Stimulated activated memory B cell treated with anti-CD40 and anti-IgM and Interleukin-4, amounts not matched to agents 10 μg/mL and 1 μg/mL and 100 μg/mL, for 72 hours (primary cell): ENCODE results near the gene RAB34.
"Not testable (repeated sequence)": the region's sequence is repeated elsewhere in the genome, so short reads cannot be mapped to it uniquely, and the experiment has no call there.

Experiments
- ATAC-seq: fragments of 150-1000 bp; cut with Tn5 transposase; 2 replicates; pipeline ENCODE4 v1.10.0; 2021
- H3K27ac Mint-ChIP-seq: one replicate; pipeline ENCODE4 v1.8.0; 2022; ENCODE audit warnings: mild to moderate bottlenecking, mixed read lengths
- H3K27me3 Mint-ChIP-seq: one replicate; pipeline ENCODE4 v1.8.0; 2022; ENCODE audit warnings: mixed read lengths
- H3K36me3 Mint-ChIP-seq: one replicate; pipeline ENCODE4 v1.8.0; 2022; ENCODE audit warnings: mixed read lengths
- H3K4me1 Mint-ChIP-seq: one replicate; pipeline ENCODE4 v1.8.0; 2022; ENCODE audit warnings: mixed read lengths
- H3K4me3 Mint-ChIP-seq: one replicate; pipeline ENCODE4 v1.8.0; 2022; ENCODE audit warnings: mild to moderate bottlenecking, moderate library complexity, mixed read lengths
- H3K9me3 Mint-ChIP-seq: one replicate; pipeline ENCODE4 v1.8.0; 2022; ENCODE audit warnings: mixed read lengths

The RAB34 gene

DNA sequence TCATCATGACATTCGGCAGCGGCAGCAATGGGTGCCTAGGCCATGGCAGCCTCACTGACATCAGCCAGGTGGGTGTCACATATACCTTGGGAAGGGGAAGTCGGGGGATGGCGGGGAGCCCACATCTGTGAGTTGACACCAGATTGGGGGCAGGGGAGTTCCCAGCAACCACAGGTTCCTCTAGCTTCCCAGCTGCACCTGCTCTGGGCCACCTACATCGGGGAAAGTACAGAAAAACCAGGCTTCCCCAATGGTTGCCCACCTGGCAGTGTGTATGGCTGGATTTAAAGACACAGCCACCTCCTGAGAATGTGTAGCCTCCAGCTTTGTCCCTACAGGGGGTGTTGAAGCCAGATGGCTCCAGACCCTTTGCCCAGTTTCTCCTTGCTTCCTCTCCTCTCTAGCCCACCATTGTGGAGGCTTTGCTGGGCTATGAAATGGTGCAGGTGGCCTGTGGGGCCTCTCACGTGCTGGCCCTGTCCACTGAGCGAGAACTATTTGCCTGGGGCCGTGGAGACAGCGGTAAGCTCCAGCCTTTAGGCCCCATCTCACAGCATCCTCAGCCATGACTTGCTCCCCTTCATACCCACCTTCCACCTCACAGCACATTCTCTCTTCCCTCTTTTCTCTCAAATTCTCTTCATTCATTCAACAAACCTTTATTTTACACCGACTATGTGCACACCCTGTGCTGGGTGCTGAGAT, 21.2 kb upstream of the RAB34 start:
- Mint-ChIP-seq H3K36me3 (peaks cover 40% of the 10 kb centered on the region), H3K9me3 (no peaks in the 10 kb centered on the region), H3K4me1 (peaks cover 84% of the 10 kb centered on the region), H3K27me3 (no peaks in the 10 kb centered on the region), H3K4me3 (peak overlapping the region; percentile 73), H3K27ac (peak overlapping the region; percentile 93)
- ATAC-seq: peak; percentile 69

DNA sequence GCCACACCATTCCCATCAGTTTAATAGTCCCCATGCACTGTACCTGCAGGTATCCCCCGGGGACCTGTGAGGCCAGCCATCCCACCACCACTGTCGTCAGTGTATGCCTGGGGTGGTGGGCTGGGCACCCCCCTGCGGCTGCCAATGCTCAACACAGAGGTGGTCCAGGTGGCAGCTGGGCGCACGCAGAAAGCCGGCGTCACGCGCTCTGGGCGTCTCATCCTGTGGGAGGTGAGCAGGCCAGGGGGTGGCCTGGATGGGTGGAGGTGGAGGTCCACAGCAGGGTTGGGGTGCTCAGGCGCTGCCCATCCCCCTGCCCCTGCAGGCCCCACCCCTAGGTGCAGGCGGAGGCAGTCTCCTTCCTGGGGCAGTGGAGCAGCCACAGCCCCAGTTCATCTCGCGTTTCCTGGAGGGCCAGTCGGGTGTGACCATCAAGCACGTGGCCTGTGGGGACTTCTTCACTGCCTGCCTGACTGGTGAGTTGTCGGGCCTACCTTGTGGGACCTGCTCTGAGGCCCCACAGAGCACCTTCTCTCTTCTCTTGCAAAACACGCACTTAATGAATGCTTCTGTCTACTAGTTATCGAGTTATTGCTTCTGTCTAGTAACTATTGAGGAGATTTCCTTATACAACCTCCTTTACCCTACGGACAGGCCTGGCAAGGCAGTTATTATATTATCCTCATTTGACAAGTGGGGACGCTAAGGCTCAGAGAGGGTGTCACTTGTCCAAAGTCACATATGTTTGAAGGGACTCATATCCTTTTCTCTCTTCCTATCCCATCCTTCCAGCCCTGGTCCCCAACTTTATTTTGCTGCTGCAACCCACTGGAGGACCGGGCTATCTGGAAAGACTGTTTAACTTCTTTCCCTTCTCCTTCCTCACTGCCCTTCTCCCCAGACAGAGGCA, 20.4 kb upstream of the RAB34 start:
- H3K9me3 Mint-ChIP-seq: no peaks in the 10 kb centered on the region
- H3K4me1 Mint-ChIP-seq: peaks cover 87% of the 10 kb centered on the region
- peaks cover 42% of the 10 kb centered on the region for H3K36me3 Mint-ChIP-seq
- peak overlapping the region; percentile 73 for H3K4me3 Mint-ChIP-seq
- H3K27me3 Mint-ChIP-seq: no peaks in the 10 kb centered on the region
- ATAC-seq: peak; percentile 89
- peak overlapping the region; percentile 93 for H3K27ac Mint-ChIP-seq

DNA sequence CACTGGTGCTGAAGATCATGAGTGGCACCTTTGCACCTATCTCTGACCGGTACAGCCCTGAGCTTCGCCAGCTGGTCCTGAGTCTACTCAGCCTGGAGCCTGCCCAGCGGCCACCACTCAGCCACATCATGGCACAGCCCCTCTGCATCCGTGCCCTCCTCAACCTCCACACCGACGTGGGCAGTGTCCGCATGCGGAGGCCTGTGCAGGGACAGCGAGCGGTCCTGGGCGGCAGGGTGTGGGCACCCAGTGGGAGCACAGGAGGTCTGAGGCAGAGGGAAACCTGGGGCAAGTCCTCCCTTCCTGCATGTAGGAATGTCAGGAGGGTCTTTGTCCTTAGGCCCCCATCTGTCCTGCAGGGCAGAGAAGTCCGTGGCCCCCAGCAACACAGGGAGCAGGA, 19.6 kb upstream of the RAB34 start:
- Mint-ChIP-seq H3K36me3 (peaks cover 42% of the 10 kb centered on the region), H3K27me3 (no peaks in the 10 kb centered on the region), H3K27ac (peak overlapping the region; percentile 93), H3K4me1 (peaks cover 83% of the 10 kb centered on the region), H3K9me3 (peaks cover under 1% of the 10 kb centered on the region), H3K4me3 (peak overlapping the region; percentile 73)
- no peak for ATAC-seq

DNA sequence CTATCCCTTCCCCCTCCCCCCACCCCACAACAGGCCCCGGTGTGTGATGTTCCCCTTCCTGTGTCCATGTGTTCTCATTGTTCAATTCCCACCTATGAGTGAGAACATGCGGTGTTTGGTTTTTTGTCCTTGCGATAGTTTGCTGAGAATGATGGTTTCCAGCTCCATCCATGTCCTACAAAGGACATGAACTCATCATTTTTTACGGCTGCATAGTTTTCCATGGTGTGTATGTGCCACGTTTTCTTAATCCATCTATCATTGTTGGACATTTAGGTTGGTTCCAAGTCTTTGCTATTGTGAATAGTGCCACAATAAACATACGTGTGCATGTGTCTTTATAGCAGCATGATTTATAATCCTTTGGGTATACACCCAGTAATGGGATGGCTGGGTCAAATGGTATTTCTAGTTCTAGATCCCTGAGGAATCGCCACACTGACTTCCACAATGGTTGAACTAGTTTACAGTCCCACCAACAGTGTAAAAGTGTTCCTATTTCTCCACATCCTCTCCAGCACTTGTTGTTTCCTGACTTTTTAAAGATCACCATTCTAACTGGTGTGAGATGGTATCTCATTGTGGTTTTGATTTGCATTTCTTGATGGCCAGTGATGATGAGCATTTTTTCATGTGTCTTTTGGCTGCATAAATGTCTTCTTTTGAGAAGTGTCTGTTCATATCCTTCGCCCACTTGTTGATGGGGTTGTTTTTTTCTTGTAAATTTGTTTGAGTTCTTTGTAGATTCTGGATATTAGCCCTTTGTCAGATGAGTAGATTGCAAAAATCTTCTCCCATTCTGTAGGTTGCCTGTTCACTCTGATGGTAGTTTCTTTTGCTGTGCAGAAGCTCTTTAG, 18.5 kb upstream of the RAB34 start:
- Mint-ChIP-seq H3K36me3 (peaks cover 39% of the 10 kb centered on the region), H3K4me1 (peaks cover 72% of the 10 kb centered on the region)
- ATAC-seq, H3K9me3 Mint-ChIP-seq, H3K27ac Mint-ChIP-seq, H3K27me3 Mint-ChIP-seq, H3K4me3 Mint-ChIP-seq: not testable (repeated sequence)

DNA sequence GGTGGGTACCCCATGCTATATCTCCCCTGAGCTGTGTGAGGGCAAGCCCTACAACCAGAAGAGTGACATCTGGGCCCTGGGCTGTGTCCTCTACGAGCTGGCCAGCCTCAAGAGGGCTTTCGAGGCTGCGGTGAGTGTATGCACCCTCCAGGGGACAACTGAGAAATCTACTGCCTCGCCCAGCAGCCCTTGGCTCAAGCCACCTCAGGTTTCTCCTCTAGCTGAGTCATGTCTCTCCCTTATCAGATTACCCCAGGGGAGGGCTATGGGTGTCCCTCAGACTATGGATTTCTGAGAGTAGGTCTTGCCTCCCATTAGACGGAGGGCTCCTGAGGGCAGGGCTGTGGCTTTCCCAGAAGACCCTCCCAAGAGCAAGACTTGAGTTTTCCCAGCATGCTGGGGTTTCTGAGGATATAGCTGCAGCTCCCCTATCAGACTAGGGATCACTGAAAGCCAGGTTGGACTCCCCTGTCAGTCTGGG, 17.6 kb upstream of the RAB34 start:
- peak overlapping the region; percentile 79 for H3K27ac Mint-ChIP-seq
- H3K27me3 Mint-ChIP-seq: no peaks in the 10 kb centered on the region
- no peak for ATAC-seq
- H3K36me3 Mint-ChIP-seq: peaks cover 31% of the 10 kb centered on the region
- H3K4me3 Mint-ChIP-seq: no peak overlapping the region
- peaks cover 63% of the 10 kb centered on the region for H3K4me1 Mint-ChIP-seq
- peaks cover 2% of the 10 kb centered on the region for H3K9me3 Mint-ChIP-seq

DNA sequence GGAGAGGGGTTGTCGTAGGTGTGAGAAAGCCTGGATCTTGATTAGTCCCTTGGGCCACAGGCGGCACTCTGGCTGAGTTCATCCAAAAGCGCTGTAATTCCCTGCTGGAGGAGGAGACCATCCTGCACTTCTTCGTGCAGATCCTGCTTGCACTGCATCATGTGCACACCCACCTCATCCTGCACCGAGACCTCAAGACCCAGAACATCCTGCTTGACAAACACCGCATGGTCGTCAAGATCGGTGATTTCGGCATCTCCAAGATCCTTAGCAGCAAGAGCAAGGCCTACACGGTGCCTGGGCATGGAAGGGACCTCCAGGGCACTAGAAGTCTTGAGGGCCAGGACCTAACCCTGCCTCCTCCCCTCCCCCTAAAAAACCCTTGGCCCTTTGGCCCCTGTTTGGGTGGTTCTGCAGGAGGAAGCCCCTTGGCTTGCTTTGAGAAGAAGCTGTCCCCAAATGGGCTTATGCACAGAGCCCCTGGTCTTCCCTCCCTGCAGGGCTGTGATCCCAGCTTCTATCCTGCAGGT, 17.1 kb upstream of the RAB34 start:
- Mint-ChIP-seq H3K9me3 (peaks cover 2% of the 10 kb centered on the region), H3K27me3 (no peaks in the 10 kb centered on the region), H3K4me3 (no peak overlapping the region), H3K27ac (peak overlapping the region; percentile 79), H3K36me3 (peaks cover 30% of the 10 kb centered on the region), H3K4me1 (peaks cover 61% of the 10 kb centered on the region)
- no peak for ATAC-seq

DNA sequence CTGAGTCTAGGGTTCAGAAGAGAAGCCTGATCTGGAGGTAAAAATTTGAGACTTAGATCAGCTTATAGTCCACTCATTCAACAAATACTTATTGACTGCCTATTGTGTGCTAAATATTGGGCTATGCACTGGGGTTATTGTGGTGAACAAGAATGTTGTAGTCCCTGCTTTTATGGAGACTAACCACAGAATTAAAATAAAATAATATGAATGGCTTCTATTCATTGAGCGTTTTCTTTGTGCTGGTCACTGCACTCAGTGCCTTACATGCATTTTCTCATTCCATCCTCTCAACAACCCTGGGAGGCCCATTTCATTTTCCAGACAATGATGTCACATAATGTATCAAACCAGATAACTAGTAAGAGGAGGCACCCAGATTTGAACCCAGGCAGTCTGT, 15.7 kb upstream of the RAB34 start:
- H3K27me3 Mint-ChIP-seq: no peaks in the 10 kb centered on the region
- peaks cover 2% of the 10 kb centered on the region for H3K9me3 Mint-ChIP-seq
- peaks cover 56% of the 10 kb centered on the region for H3K4me1 Mint-ChIP-seq
- peaks cover 30% of the 10 kb centered on the region for H3K36me3 Mint-ChIP-seq
- no peak overlapping the region for H3K4me3 Mint-ChIP-seq
- peak overlapping the region; percentile 79 for H3K27ac Mint-ChIP-seq
- no peak for ATAC-seq

DNA sequence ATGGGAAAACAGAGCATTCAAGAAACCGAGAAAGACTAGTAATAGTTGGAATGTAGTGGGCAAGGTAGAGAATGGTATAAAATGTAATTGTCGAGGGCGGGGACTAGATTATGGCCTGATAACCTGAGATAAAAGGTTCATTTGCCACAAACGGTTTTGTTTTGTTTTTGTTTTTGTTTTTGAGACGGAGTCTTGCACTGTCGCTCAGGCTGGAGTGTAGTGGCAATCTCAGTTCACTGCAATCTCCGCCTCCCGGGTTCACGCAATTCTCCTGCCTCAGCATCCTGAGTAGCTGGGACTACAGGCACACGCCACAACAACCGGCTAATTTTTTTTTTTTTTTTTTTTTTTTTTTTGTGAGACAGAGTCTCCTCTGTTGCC, 12.3 kb upstream of the RAB34 start:
- H3K36me3 Mint-ChIP-seq: peaks cover 21% of the 10 kb centered on the region
- H3K27me3 Mint-ChIP-seq: no peaks in the 10 kb centered on the region
- H3K4me1 Mint-ChIP-seq: peaks cover 51% of the 10 kb centered on the region
- H3K4me3 Mint-ChIP-seq: no peak overlapping the region
- H3K9me3 Mint-ChIP-seq: peaks cover 2% of the 10 kb centered on the region
- peak overlapping the region; percentile 89 for H3K27ac Mint-ChIP-seq
- no peak for ATAC-seq

DNA sequence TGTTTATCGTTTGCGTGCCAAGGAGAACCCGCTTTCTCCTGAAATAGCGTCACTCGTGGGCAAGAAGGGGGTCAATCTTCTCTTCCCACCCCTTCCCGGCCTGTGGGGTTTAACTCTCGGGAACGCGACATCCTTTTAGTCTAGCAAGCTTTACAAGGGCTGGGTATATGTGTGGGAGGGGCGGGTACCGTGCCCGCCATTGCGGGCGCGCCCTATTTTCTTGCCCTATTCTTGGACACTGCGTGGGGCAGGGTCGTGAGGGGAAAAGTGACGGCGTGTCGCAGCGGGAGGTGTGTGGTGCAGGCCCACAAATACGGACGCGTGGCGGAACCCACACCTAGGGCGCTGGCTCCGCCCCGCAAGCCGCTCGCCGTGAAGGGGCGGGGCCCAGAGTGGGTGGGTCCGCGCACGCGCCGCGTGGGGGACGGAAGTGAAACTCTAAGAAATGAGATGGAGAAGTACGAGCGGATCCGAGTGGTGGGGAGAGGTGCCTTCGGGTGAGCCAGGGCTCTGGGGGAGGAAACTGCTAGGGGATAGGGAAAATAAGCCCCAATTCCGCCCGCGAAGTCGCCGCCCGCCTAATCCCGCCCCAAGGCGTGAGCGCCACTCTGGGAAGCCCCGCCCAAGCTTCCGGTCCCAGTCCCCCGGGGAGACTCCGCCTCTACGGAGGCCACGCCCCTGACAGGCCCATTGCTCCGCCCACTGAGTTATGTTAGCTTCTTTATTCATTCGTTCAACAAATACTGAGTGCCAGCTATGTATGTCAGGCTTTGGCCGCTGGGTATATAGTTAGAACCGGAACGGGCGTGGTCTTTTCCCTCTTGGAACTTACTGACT, 10.9 kb upstream of the RAB34 start, which contains the start of gene NEK8:
NEK8 (plus strand) TSS at position 425 of the 837 bp plus-strand sequence; CDS start at position 451, 26 bp downstream.
- H3K9me3 Mint-ChIP-seq: peaks cover 2% of the 10 kb centered on the region
- peak within 1 kb of the TSS; percentile 89 for H3K27ac Mint-ChIP-seq
- H3K36me3 Mint-ChIP-seq: peaks cover 21% of the 10 kb centered on the region
- ATAC-seq: peak; percentile 73
- H3K4me3 Mint-ChIP-seq: peak within 1 kb of the TSS; percentile 89
- no peaks in the 10 kb centered on the region for H3K27me3 Mint-ChIP-seq
- H3K4me1 Mint-ChIP-seq: peaks cover 51% of the 10 kb centered on the region

DNA sequence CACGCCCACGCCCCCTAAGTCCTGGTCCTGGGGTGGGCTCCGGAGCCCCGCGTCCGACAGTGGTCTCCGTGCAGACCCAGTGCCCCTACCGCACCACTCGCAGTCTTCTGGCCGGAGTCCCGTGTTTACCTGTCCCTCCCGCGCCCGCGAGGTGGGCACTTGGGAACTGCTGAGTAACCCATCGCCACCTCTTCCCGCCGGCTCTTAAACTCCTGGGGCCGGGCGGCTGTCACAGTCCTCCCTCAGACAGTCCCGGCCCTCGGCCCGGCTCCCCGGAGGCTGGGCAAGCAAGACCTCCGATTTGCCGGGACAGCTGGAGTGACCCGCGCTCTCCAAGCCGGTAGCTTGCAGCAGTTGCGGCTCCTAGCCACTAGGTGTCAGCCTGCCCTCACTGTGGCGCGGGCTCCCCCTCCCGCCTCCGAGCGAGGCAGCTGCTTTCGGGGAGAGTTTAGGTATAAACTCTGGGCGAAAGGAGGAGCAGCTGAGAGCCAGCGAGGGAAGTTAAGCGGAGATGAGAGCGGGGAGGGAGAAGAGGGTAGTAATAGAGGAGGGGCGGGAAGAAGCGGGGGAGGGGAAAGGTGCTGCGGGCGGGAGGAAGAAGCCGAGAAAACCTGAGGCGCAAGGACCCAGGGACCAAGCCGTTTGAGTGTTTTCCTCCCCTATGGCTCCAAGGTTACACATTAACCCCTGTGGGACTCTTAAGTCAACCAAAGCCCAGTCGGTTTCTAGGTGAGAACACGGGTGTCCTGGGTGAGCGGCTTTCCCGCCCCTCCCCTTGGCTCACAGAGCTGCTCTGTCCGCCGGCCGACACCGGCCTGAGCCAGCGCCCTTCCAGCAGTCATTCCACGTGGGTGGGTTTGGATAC, 9.2 kb upstream of the RAB34 start:
- no peaks in the 10 kb centered on the region for H3K27me3 Mint-ChIP-seq
- peak overlapping the region; percentile 89 for H3K27ac Mint-ChIP-seq
- peak overlapping the region; percentile 89 for H3K4me3 Mint-ChIP-seq
- peaks cover 54% of the 10 kb centered on the region for H3K4me1 Mint-ChIP-seq
- ATAC-seq: peak; percentile 59
- no peaks in the 10 kb centered on the region for H3K9me3 Mint-ChIP-seq
- peaks cover 33% of the 10 kb centered on the region for H3K36me3 Mint-ChIP-seq

DNA sequence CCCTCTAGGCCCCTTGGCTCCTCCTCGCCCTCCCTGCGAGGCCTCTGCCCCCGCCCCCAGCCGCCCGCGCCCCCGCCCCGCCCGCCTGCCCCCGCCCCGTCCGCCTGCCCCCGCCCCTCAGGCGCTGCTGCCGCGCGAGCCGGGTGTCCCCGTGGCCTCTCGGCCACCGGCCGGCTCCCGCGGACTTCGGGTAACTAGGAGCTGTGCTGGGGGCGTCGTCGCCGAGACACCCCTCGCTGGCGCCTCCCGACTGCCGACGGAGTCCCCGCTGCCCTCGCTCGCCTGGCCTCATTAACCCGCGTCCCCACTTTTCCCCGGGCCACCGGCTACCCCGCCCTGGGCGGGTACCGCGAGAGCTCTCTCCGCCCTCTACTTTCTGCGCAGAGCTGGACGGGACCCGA, 8.6 kb upstream of the RAB34 start, which contains the start of gene TLCD1:
TLCD1 (minus strand) TSS at position 8 of the 401 bp plus-strand sequence. CDS start 136 bp downstream, outside the sequence.
- H3K36me3 Mint-ChIP-seq: peaks cover 40% of the 10 kb centered on the region
- peak within 1 kb of the TSS; percentile 93 for H3K4me3 Mint-ChIP-seq
- peak within 1 kb of the TSS; percentile 89 for H3K27ac Mint-ChIP-seq
- no peaks in the 10 kb centered on the region for H3K9me3 Mint-ChIP-seq
- ATAC-seq: peak; percentile 59
- H3K27me3 Mint-ChIP-seq: no peaks in the 10 kb centered on the region
- peaks cover 54% of the 10 kb centered on the region for H3K4me1 Mint-ChIP-seq

DNA sequence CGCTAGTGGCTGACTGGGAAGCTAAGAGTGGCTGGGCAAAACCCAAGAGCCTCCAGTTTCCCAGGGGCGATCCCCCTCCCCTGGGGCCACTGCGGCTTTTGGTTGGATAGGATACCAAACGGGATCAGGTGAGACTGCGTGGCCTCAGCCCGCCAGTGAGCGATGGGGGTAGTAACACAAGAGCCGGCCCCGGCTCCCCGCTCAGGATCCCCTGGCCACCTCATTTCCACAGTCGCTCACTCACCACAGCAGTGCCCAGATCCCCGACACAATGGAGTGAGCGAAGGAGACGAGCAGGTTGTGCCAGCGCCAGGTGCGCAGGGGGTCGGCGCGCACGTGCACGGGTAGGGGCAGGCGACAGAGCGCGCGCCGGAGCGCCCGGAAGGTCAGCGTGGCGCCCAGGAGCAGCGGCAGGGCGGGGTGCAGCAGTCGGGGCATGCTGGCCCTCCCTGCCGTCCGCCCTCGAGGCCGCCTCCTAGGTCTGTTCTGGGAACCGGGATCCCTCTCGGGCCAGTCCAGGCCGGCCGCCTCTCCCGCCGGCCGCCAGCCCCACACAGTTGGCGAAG, 8.1 kb upstream of the RAB34 start:
- peak; percentile 0 for ATAC-seq
- Mint-ChIP-seq H3K36me3 (peaks cover 44% of the 10 kb centered on the region), H3K27me3 (no peaks in the 10 kb centered on the region)

DNA sequence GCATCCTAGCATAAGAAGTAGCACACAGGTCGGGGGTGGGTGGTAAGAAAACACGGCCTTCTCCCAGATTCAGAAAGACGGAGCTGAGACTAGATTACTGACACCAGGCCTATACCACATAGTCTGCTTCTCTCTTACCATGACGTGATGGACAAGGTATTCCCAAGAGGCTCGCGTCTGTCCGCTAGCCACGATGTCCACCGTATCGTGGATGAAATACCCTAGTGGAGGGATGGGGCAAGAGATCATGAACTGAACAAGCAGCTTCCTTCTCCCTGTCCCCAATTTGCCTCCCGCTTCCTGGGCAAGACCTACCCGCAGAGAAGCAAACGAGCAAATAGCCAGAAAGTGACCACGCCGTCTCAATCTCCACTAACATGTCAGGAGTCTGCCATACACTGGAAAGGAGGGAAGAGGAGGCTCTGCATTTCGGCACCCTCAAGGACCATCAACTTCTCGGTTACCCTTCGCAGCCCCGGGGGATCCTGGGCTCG, 7.5 kb upstream of the RAB34 start:
- peak overlapping the region; percentile 93 for H3K4me3 Mint-ChIP-seq
- no peaks in the 10 kb centered on the region for H3K9me3 Mint-ChIP-seq
- ATAC-seq: no peak
- peak overlapping the region; percentile 89 for H3K27ac Mint-ChIP-seq
- H3K27me3 Mint-ChIP-seq: no peaks in the 10 kb centered on the region
- H3K36me3 Mint-ChIP-seq: peaks cover 49% of the 10 kb centered on the region
- H3K4me1 Mint-ChIP-seq: peaks cover 59% of the 10 kb centered on the region

More for the DNA sequence above, 8.1 kb upstream of the RAB34 start:
- H3K4me1 Mint-ChIP-seq: peaks cover 55% of the 10 kb centered on the region
- H3K4me3 Mint-ChIP-seq: peak overlapping the region; percentile 93
- peak overlapping the region; percentile 89 for H3K27ac Mint-ChIP-seq
- no peaks in the 10 kb centered on the region for H3K9me3 Mint-ChIP-seq
